OCI-LY3 (cell line): Measurements from ENCODE around the gene SAP130.

Experiments
- CTCF ChIP-seq: fragments of 200-600, 300-600 bp; sonication (generic); IDR thresholded peaks from 2 replicates; pipeline ENCODE4 v1.5.1; 2014; ENCODE audit warnings: antibody characterized with exemption, low read length, low read depth
- EZH2phosphoT487 ChIP-seq: fragments of 200-600 bp; shearing (Covaris generic); IDR thresholded peaks from 2 replicates; pipeline ENCODE4 v1.6.1; 2018; ENCODE audit warnings: antibody characterized with exemption, mixed run types, low read depth

GRCh38 chr2:128037649-128038048, 9.8 kb upstream of the SAP130 start:
- no peak for TF ChIP-seq CTCF
- TF ChIP-seq EZH2phosphoT487, result no peak
